Stomach (tissue), 4 donors: ENCODE measurements around the gene RPL29.

Source experiments
- POLR2A ChIP-seq, 4 donors: fragments of 450-650 bp; IDR thresholded peaks; one replicate each; pipeline ENCODE4 v1.6.1; 2016; ENCODE audit warnings: antibody characterized with exemption in 4 of 4, control low read depth in 2 of 4, mild to moderate bottlenecking in 1 of 4, moderate library complexity in 1 of 4
- POLR2AphosphoS5 ChIP-seq, 3 donors: sonication (generic); formaldehyde crosslinking; IDR thresholded peaks; one replicate each; pipeline ENCODE4 v1.6.1; 2016; ENCODE audit warnings: antibody characterized with exemption in 3 of 3

DNA sequence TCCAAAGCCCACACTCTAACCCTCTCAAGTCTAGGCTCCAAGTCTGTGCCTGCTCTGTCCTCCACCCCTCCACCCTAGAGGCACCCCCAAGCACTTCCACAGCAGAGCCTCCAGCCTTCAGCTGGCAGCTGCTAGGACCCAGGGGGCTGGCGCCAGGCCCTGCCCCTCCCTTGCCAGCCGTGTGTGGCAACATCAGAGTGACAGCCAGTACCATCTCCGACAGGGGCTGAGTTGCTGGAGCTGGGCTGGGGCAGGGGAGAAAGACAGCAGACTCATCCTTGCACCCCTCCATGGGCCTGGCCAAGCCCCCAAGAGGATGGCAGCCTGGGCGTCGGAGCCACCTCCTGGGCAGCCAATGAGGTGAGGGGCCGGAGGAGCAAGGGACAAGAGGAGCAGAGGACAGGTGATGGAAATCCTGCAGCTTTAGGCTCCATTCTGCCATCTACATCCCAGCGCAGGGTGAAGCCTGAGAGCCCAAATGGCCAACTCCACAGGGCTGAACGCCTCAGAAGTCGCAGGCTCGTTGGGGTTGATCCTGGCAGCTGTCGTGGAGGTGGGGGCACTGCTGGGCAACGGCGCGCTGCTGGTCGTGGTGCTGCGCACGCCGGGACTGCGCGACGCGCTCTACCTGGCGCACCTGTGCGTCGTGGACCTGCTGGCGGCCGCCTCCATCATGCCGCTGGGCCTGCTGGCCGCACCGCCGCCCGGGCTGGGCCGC lies 40.4 kb downstream of the RPL29 start, which contains the start of gene GPR62:
- TF ChIP-seq POLR2AphosphoS5 (IDR thresholded peaks at IDR 0.05) (no peak), POLR2A (IDR thresholded peaks at IDR 0.05) (no peak)
